Heart right ventricle (tissue), 16 donors: ENCODE measurements around the gene ZNF593OS. TPM values are rescaled to one million over a fixed set of nuclear protein-coding genes. Genes with fewer than 3 reads are reported as not detected.
A peak's percentile ranks its signal among the peaks of the same experiment; 100 is the strongest.

Experiments
- ATAC-seq, 8 donors: fragments of 200-7000 bp; cut with Tn5 transposase; one replicate each; pipeline ENCODE4 v1.9.1; 2020; ENCODE audit warnings: mild to moderate bottlenecking in 8 of 8, moderate library complexity in 8 of 8, moderate number of reproducible peaks in 1 of 8
- DNase-seq, 2 donors: peaks; one replicate each; pipeline ENCODE4 v3.0.0-alpha.2; 2020
- H3K27ac ChIP-seq, 10 donors: fragments of 200-600 bp; sonication (generic) in 2 of 10; one replicate each; pipeline versions ENCODE4 v1.5.0 to v1.8.0; 2020 to 2022; ENCODE audit warnings: mild to moderate bottlenecking in 3 of 10
- H3K27me3 ChIP-seq, 7 donors: fragments of 200-600 bp; one replicate each; pipeline ENCODE4 v1.8.0; 2021 to 2022; ENCODE audit warnings: mild to moderate bottlenecking in 2 of 7
- H3K36me3 ChIP-seq, 9 donors: fragments of 200-600 bp; sonication (generic) in 1 of 9; one replicate each; pipeline versions ENCODE4 v1.5.0 to v1.8.0; 2020 to 2022; ENCODE audit warnings: mild to moderate bottlenecking in 2 of 9
- H3K4me1 ChIP-seq, 9 donors: fragments of 200-600 bp; sonication (generic) in 1 of 9; one replicate each; pipeline versions ENCODE4 v1.5.0 to v1.8.0; 2020 to 2022; ENCODE audit warnings: mild to moderate bottlenecking in 4 of 9
- H3K4me3 ChIP-seq, 10 donors: fragments of 200-600 bp; sonication (generic) in 2 of 10; one replicate each; pipeline versions ENCODE4 v1.5.0 to v1.8.0; 2020 to 2022; ENCODE audit warnings: mild to moderate bottlenecking in 7 of 10, moderate library complexity in 2 of 10
- H3K9me3 ChIP-seq, 11 donors: fragments of 200-600 bp in 10 of 11; sonication (generic) in 2 of 11; one replicate each; pipeline versions ENCODE4 v1.5.0 to v1.8.0; 2013 to 2022; ENCODE audit warnings: mild to moderate bottlenecking in 2 of 11, control low read depth in 1 of 11, moderate library complexity in 1 of 11
- CTCF ChIP-seq, 9 donors: fragments of 200-600 bp; sonication (generic) in 2 of 9; IDR thresholded peaks; one replicate each; pipeline versions ENCODE4 v1.5.0 to v1.8.0; 2021 to 2022; ENCODE audit warnings: antibody characterized with exemption in 9 of 9, mild to moderate bottlenecking in 5 of 9, moderate library complexity in 1 of 9
- WGBS, 2 donors: extraction: QIAGEN DNeasy Blood & Tissue Kit; methylation state at CpG; one replicate each; pipeline ENCODE4 v1.1.7; 2013; ENCODE audit warnings: inconsistent platforms in 1 of 2; 5-methylcytosine and 5-hydroxymethylcytosine counted together
- intact Hi-C, 10 donors: fragments of 100-400 bp; cut with DNase I; formaldehyde crosslinking; loops; one replicate each; pipeline versions ENCODE4 v1.11.1 to v1.14.2; 2022
- polyA plus RNA-seq, 2 donors: library from polyadenylated mRNA; stranded (reverse); fragments of 200-250 nt; gene quantifications; one replicate each; pipeline ENCODE4 v1.2.3, GENCODE V29; 2013
- total RNA-seq, 10 donors: library from RNA; stranded (reverse); fragmentation: NEBNext Ultra II Directional in 3 of 10; extraction: Animal tissue kit (Norgen Biotek cat#: 25700) in 3 of 10; gene quantifications; one replicate each; pipeline versions ENCODE4 v1.2.1 to v1.2.4, GENCODE V29; 2021 to 2023
- donor health status: Arrhythmogenic right ventricular cardiomyopathy.
- donor health status: ischemic (EF 13 %, LVEDD 7.1; RV severe dilation, severe dysfunction).
- donor health status: healthy with polysubstance abuse.
- donor health status: DM: no; HTN: yes; CAD: no.
- donor health status: DM: no; HTN: no; CAD: no.
- donor health status: ischemic (EF 25% LVEDD 6.9; RV normal size, moderate dysfunction).
- donor health status: ischemic (EF 25% LVEDD 5.7; RV mildly dilated, moderate dysfunction).
- donor health status: healthy.
- donor health status: DM: yes; HTN: yes; CAD: no.
- donor health status: Ischemic cardiomyopathy.
- donor health status: ischemic (EF 35%, LVEDD 5.7; RV mildly dilated, moderate dysfunction).
- donor health status: nonischemic (EF 11% LVEDD 7.7; RV severe dilation, severe dysfunction).
- donor health status: DM: yes; HTN: yes; CAD: no.
- donor health status: PGD.
- donor health status: ischemic (EF 29% LVEDD 5.4; RV normal size, mild dysfunction).
- donor health status: nonischemic (EF 23%, LVEDD 6.1; RV moderate dilation, normal function).

Gene ZNF593OS
- total and polyA plus RNA-seq, 12 donors: 0.46 TPM; not detected in 11

- Histone ChIP-seq H3K4me1 (peaks cover 27 to 85% (median 62%) of the 10 kb centered on the region in 9 donors), H3K9me3 (no peaks in the 10 kb centered on the region), H3K27me3 (peaks cover 0 to 74% (median 0%) of the 10 kb centered on the region in 7 donors), H3K36me3 (peaks cover 0 to 6% (median 0%) of the 10 kb centered on the region in 9 donors), H3K4me3 (peak overlapping the region; percentile 19 to 70 (median 60)), H3K27ac (peak overlapping the region; percentile 85 to 97 (median 93))
- ATAC-seq: peak in 5 of 8 donors; percentile 18 to 29 (median 24)
- TF ChIP-seq CTCF (IDR thresholded peaks at IDR 0.05): no peak
- DNase-seq: peak; percentile 30 to 38
- intact Hi-C loops: loop anchor here in 5 of 10 donors (1.0 to 10.0 kb wide), 5 partner anchors 48 to 164 kb away; partner anchors contain the start of gene PDIK1L (in 3 of the 5)
- 18 to 23% methylated on average over 18 of the region's 18 CpGs for WGBS, 2 donors
Observed at GRCh38 chr1:26160527-26161414, 10.9 kb downstream of the ZNF593OS start.

- Histone ChIP-seq H3K9me3 (no peaks in the 10 kb centered on the region), H3K4me1 (peaks cover 27 to 91% (median 69%) of the 10 kb centered on the region in 9 donors), H3K36me3 (peaks cover 0 to 6% (median 0%) of the 10 kb centered on the region in 9 donors), H3K27ac (peak overlapping the region; percentile 85 to 97 (median 93)), H3K4me3 (peak overlapping the region; percentile 19 to 70 (median 60)), H3K27me3 (peaks cover 0 to 84% (median 0%) of the 10 kb centered on the region in 7 donors)
- ATAC-seq (peak in 1 of 8 donors; percentile 5), DNase-seq (no peak)
- intact Hi-C loops: loop anchor here in 5 of 10 donors (2.0 to 10.0 kb wide), 5 partner anchors 47 to 265 kb away; partner anchors contain the start of gene PDIK1L (in 3 of the 5)
- TF ChIP-seq CTCF (IDR thresholded peaks at IDR 0.05): no peak
- WGBS, 2 donors: 47 to 54% methylated on average over 4 of the region's 4 CpGs
Observed at GRCh38 chr1:26159743-26160039, 11.9 kb downstream of the ZNF593OS start.

GRCh38 chr1:26158908-26159742 lies 12.5 kb downstream of the ZNF593OS start, which contains the start of gene FAM110D:
Gene FAM110D (plus strand): TSS chr1:26159079. CDS start chr1:26161292, 2,213 bp downstream.
- peaks cover 0 to 6% (median 0%) of the 10 kb centered on the region in 9 donors for H3K36me3 ChIP-seq
- 18 to 22% methylated on average over 6 of the region's 6 CpGs for WGBS, 2 donors
- H3K9me3 ChIP-seq: no peaks in the 10 kb centered on the region
- DNase-seq (peak; percentile 48 to 65), ATAC-seq (peak; percentile 39 to 77 (median 64))
- peak within 1 kb of the TSS; percentile 19 to 70 (median 60) for H3K4me3 ChIP-seq
- TF ChIP-seq CTCF (IDR thresholded peaks at IDR 0.05): no peak
- peak within 1 kb of the TSS; percentile 85 to 97 (median 93) for H3K27ac ChIP-seq
- intact Hi-C loops: loop anchor here in 2 of 10 donors (2.0 to 10.0 kb wide), 2 partner anchors 48 to 264 kb away; partner anchors contain the start of gene PDIK1L (in 1 of the 2)
- peaks cover 0 to 80% (median 0%) of the 10 kb centered on the region in 7 donors for H3K27me3 ChIP-seq
- H3K4me1 ChIP-seq: peaks cover 29 to 93% (median 69%) of the 10 kb centered on the region in 9 donors
